ENCODE results near the gene P2RY4.

DNA sequence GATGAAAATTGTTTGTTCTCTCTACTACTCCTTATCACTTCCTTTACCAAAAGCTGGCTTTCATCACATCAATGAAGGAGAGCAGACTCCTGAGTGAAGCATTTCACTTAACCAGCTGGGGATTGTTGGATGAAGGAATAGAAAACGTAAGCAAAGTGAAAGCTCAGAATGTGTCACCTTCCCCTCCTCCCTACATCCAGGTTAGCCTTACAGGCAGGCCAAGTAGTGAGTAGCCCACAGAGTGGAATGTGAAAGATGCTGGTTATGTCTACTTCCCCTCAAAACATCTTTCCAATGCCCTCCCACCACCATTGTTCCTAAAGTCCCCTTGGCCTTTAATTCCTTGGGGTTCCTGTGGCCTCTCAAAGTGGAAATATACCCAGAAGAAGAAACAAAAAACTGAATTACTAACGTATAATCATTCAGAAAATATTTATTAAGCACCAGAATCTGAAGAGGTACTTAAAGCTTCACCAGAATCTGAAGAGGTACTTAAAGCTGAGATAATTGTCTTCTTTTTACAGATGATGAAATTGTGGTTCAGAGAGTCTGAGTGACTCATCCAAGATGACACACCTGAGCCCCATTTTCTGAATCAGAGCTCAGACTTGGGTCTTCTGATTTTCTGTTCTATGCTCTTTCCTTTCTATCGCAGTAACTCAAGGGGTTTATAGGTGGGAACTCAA lies 6.5 kb downstream of the P2RY4 start:
- TF ChIP-seq YY1 (IDR thresholded peaks at IDR 0.05; ENCODE audit: insufficient read depth, insufficient read length) (no peak), SUZ12 (IDR thresholded peaks at IDR 0.05; ENCODE audit: extremely low read depth, insufficient read depth, insufficient read length) (no peak), ZNF274 (IDR thresholded peaks at IDR 0.05; ENCODE audit: low read depth, low read length) (no peak)

Data from NT2/D1 (cell line).